ENCODE data around the gene CDH18.

Gene CDH18

DNA sequence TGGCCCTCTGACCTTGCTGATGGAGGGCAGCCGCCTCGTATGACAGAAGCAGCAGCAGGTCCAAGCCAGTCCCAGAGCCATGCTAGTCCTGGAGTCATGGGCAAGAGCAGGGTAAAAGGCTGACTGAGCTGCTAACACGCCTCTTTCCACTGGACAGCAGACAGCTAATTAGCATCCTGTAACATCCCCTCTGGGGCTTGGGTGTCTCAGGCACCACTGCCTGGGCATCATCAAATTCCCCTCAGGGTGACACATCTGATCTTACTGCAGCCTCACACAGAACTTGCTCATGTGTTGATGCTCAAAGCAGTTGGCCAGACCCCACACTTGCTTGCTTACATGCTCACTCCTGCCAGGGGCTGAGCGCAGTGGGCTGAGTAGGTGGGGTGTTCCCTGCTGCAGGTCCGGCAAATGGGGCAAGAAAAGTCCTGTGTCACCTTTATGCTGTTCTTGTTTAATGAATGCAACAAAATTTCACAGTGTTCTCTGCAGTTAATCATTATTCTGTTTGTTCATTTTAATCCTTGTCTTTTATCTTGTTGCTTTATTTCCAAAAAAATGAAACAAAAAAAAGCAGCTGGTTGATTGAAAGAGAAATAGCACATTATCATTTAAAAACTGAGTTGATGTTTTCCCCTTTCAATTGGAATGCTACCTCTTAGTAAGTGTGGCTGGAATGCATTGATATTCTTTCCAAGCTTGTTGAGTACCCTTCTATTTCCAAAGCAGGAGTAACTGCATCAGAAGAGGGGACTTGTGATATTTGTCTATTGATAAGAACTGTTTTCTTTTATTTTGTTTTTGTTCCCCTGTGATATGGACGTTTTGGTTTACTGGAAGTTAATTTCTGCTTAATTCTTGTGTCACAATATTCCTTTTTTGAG lies 254.1 kb downstream of the CDH18 start:
- TF ChIP-seq, protein P1, sequence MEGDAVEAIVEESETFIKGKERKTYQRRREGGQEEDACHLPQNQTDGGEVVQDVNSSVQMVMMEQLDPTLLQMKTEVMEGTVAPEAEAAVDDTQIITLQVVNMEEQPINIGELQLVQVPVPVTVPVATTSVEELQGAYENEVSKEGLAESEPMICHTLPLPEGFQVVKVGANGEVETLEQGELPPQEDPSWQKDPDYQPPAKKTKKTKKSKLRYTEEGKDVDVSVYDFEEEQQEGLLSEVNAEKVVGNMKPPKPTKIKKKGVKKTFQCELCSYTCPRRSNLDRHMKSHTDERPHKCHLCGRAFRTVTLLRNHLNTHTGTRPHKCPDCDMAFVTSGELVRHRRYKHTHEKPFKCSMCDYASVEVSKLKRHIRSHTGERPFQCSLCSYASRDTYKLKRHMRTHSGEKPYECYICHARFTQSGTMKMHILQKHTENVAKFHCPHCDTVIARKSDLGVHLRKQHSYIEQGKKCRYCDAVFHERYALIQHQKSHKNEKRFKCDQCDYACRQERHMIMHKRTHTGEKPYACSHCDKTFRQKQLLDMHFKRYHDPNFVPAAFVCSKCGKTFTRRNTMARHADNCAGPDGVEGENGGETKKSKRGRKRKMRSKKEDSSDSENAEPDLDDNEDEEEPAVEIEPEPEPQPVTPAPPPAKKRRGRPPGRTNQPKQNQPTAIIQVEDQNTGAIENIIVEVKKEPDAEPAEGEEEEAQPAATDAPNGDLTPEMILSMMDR (IDR thresholded peaks at IDR 0.05) = no peak

DNA sequence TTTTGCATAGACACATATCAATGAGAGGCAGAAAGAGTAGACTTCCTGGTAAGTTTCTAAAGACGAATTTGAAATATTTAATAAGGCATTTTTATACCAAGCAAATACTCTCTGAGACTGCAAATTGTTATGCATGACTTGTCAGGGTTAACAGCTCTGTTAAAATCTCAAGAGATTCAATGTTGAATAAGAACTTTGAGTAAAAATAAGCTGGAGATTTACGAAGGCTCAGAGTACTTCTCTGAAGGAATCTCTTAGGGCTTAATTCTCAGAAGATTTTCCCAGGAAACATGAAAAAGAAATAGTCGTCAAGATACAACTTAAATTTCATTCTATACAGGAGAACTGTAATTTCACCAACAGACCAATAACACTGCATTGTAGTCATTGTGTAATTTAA lies 259.4 kb downstream of the CDH18 start:
- TF ChIP-seq, protein P1 (IDR thresholded peaks at IDR 0.05) = no peak

DNA sequence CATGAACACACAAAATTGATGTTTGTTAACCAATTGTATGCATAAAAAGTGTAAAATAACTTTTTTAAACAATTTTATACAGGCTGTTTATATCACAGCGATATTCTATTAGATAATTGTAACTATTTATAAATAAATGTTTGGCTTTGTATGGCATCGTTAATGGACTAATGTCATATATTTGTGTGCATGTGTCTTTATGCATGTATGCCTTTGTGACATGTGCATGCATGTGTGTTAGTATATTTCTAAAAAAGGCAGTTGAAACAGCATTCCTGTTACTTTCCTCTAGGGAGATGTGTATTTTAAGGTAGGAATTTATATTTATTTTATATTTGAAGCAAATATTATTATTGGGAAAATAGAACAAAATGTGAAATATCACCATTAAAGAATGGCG lies 268.9 kb downstream of the CDH18 start:
- TF ChIP-seq, protein P1 (IDR thresholded peaks at IDR 0.05) = no peak

DNA sequence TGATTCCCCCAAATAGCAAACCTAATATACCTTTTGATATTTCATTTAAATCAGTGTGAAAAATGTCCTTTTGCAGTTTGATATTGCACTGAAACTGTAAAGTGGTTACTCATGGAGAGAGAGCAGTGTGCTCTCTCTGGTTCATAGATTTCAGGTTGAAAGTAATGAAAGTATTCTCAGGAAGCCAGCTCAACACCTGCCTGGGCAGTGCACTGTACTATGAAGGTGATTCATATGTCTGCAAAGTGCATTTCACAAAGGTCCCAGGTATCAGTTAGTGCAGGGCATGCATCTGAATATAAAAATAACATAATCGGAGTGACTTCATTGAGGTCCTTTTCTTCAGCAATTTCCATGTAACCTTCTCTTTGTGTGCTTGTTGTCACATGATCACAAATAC lies 274.3 kb downstream of the CDH18 start:
- TF ChIP-seq, protein P1 (IDR thresholded peaks at IDR 0.05) = no peak

DNA sequence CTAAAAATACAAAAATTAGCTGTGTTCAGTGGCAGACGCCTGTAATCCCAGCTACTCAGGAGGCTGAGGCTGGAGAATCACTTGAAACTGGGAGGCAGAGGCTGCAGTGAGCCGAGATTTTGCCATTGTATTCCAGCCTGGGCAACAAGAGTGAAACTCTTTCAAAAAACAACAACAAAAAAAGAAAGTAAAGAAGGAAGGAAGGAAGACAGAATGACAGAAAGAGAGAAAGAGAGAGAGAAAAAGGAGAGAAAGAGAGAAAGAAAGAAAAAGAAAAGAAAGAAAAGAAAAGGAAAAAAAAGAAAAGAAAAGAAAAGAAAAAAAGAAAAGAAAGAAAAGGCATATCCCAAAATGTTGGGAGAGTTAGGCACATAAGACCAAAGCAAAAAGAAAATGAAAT lies 278.6 kb downstream of the CDH18 start:
- TF ChIP-seq, protein P1 (IDR thresholded peaks at IDR 0.05) = no peak

DNA sequence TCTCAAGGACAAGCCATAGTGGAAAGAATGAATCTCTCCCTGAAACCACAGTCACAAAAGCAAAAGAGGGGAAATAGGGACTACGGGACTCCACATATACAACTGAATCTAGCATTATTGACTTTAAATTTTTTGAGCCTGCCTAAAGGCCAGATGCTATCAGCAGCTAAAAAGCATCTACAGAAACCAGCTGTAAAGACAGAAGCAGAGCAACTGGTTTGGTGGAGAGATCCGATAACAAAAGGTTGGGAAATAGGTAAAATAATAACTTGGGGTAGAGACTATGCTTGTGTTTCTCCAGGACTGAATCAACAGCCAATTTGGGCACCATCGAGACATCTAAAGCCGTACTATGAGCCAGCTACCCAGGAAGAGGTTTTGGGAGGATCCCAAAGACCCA lies 281.2 kb downstream of the CDH18 start:
- TF ChIP-seq, protein P1 (IDR thresholded peaks at IDR 0.05) = no peak

DNA sequence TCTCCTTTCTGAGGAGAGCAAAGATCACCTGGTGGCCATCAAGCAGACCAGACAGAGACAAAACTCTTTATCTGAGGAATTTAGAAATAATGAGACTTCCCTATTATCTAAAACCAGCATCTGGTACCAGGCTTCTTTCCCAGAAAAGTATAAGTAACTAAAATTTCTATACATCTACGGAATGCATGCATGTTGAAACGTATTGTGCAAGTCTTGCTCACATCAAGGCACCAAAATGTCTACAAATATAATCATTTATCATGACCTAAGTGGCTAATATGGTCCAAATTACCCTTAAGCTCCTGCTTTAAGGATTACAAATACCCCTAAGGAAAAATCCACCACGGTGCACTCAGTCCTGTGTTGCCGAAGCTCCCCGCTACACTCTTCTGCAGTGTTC lies 286.3 kb downstream of the CDH18 start:
- TF ChIP-seq, protein P1 (IDR thresholded peaks at IDR 0.05) = no peak

All from LNCAP (cell line).